DOHH2 (cell line): ENCODE results near the gene SWSAP1.

Experiments
- CTCF ChIP-seq: fragments of 200-600 bp; sonication (generic); IDR thresholded peaks from one replicate; pipeline ENCODE4 v1.5.1; 2014; ENCODE audit warnings: antibody characterized with exemption, mild to moderate bottlenecking, low read depth, low read length; ENCODE audit not compliant: poor library complexity, severe bottlenecking
- EZH2phosphoT487 ChIP-seq: fragments of 200-600 bp; sonication (generic); IDR thresholded peaks from 2 replicates; pipeline ENCODE4 v1.6.1; 2017; ENCODE audit warnings: borderline replicate concordance, mild to moderate bottlenecking, antibody characterized with exemption, low read length, moderate library complexity, mixed read lengths

GRCh38 chr19:11349171-11349570 lies 25.3 kb upstream of the SWSAP1 start:
- TF ChIP-seq CTCF (no peak), EZH2phosphoT487 (no peak)
